Glutamatergic neuron (in vitro differentiated cells): Measurements from ENCODE around the gene PRDM16. TPM values are rescaled to one million over a fixed set of nuclear protein-coding genes. Genes with fewer than 3 reads are reported as not detected.

ENCODE experiments used
- DNase-seq: peaks from one replicate; pipeline ENCODE4 v3.0.0; 2022
- H3K27ac Mint-ChIP-seq: one replicate; pipeline ENCODE4 v1.8.0; 2020; ENCODE audit warnings: mild to moderate bottlenecking, mixed read lengths, inconsistent platforms; ENCODE audit not compliant: unreplicated experiment
- H3K27me3 Mint-ChIP-seq: one replicate; pipeline ENCODE4 v1.8.0; 2020; ENCODE audit warnings: mild to moderate bottlenecking, moderate library complexity, mixed read lengths, inconsistent platforms; ENCODE audit not compliant: unreplicated experiment
- H3K36me3 Mint-ChIP-seq: one replicate; pipeline ENCODE4 v1.8.0; 2020; ENCODE audit warnings: mild to moderate bottlenecking, mixed read lengths, inconsistent platforms; ENCODE audit not compliant: unreplicated experiment
- H3K4me1 Mint-ChIP-seq: one replicate; pipeline ENCODE4 v1.8.0; 2020; ENCODE audit warnings: mild to moderate bottlenecking, low read depth, mixed read lengths, inconsistent platforms; ENCODE audit not compliant: unreplicated experiment
- H3K4me3 Mint-ChIP-seq: one replicate; pipeline ENCODE4 v1.8.0; 2020; ENCODE audit warnings: mild to moderate bottlenecking, mixed read lengths, inconsistent platforms; ENCODE audit not compliant: unreplicated experiment
- H3K9me3 Mint-ChIP-seq: one replicate; pipeline ENCODE4 v1.8.0; 2020; ENCODE audit warnings: mild to moderate bottlenecking, moderate library complexity, mixed read lengths, inconsistent platforms; ENCODE audit not compliant: unreplicated experiment
- total RNA-seq: library from RNA; stranded (reverse); fragmentation: NEBNext Ultra II Directional; extraction: Animal tissue kit (Norgen Biotek cat#: 25700); gene quantifications from one replicate; pipeline ENCODE4 v1.2.1, GENCODE V29; 2021; ENCODE audit not compliant: unreplicated experiment
- TF ChIP-seq, protein P1 (sequence below): fragments of 200-600 bp; sonication (generic); IDR thresholded peaks from one replicate; pipeline ENCODE4 v1.5.0; 2021; ENCODE audit not compliant: partially characterized antibody, unreplicated experiment

The PRDM16 gene
- total RNA-seq, 1 donor from 2014 or later: 0.07 TPM

DNA sequence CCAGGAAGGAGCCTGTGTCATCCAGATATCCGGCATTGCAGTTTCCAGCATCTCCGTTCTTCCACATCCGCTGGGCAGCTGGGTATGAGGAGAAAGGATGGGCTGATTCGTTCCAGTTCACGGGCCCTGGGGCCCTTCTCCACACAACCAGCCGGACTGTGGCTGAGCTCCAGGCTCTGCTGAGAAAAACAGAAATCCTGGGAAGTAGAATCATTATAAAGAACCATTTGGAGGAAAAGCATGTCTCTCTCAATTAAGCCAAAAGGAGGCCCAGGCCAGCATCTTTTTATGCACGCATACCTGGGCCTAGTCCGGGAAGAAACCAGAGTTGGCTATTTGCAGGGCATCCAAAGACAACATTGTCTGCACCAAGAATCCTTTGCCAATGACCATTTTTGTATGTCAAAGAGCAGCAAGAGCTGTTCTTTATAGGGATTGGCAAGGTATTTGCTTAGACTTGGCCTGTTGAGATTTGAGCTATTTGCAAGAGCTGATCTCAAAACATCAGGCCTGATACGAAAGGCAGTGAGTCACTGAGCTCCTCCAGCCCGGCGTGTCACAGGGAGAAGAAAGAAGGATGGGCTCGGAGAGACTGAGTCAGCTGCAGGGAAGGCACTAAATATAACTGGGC is 300.6 kb downstream of the PRDM16 start:
- Mint-ChIP-seq H3K36me3 (peaks cover 6% of the 10 kb centered on the region), H3K27ac (no peak overlapping the region), H3K4me1 (no peaks in the 10 kb centered on the region), H3K4me3 (no peak overlapping the region), H3K9me3 (peaks cover 8% of the 10 kb centered on the region), H3K27me3 (peaks cover 10% of the 10 kb centered on the region)
- TF ChIP-seq, protein P1, sequence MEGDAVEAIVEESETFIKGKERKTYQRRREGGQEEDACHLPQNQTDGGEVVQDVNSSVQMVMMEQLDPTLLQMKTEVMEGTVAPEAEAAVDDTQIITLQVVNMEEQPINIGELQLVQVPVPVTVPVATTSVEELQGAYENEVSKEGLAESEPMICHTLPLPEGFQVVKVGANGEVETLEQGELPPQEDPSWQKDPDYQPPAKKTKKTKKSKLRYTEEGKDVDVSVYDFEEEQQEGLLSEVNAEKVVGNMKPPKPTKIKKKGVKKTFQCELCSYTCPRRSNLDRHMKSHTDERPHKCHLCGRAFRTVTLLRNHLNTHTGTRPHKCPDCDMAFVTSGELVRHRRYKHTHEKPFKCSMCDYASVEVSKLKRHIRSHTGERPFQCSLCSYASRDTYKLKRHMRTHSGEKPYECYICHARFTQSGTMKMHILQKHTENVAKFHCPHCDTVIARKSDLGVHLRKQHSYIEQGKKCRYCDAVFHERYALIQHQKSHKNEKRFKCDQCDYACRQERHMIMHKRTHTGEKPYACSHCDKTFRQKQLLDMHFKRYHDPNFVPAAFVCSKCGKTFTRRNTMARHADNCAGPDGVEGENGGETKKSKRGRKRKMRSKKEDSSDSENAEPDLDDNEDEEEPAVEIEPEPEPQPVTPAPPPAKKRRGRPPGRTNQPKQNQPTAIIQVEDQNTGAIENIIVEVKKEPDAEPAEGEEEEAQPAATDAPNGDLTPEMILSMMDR: no peak
- DNase-seq: no peak

DNA sequence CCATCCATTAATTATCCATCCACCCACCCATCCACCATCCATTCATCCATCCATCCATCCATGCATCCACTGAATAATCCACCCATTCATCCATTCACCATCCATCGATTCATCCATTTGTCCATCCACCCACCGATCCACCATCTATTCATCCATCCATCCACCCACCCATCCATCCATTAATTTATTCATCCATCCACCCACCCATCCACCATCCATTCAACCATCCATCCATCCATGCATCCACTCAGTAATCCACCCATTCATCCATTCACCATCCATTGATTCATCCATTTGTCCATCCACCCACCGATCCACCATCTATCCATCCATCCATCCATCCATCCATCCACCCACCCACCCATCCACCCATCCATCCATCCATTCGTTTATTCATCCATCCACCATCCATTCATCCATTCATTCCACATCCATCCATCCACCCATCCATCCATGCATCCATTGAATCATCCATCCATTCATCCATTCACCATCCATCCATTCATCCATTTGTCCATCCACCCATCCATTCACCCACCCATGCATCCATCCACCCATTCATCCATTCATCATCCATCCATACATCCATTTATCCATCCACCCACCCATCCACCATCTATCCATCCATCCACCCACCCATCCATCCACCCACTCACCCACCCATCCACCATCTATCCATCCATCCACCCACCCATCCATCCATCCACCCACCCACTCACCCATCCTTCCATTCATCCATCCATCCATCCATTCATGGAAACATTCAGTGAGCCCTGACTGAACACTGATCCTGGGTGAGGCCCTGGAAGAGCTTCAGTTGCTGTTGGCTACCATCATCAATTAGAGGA is 302.1 kb downstream of the PRDM16 start:
- Mint-ChIP-seq H3K4me1 (no peaks in the 10 kb centered on the region), H3K36me3 (peaks cover 6% of the 10 kb centered on the region), H3K9me3 (peaks cover 8% of the 10 kb centered on the region), H3K4me3 (no peak overlapping the region), H3K27me3 (peaks cover 8% of the 10 kb centered on the region), H3K27ac (no peak overlapping the region)
- no peak for DNase-seq
- TF ChIP-seq, protein P1: no peak

DNA sequence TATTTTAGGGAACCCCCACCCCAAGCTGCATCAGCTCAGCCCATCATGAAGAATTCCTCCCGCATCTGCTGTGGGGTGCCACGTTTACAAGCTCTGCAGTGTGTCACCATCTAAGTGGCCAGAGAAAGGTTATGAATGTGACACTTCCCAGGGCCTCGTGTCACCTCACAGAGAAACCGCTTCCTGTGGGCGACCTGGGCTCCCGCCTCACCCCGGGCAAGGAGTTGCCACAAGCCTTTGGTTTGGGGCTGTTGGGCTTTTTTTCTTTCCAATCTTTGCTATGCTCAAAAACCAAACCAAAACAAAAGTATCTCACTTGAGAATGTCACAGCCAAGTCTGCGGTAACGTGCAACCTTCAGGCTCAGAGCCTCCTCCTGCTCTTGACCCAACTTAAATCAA is 303.3 kb downstream of the PRDM16 start:
- no peak for DNase-seq
- H3K9me3 Mint-ChIP-seq: peaks cover 8% of the 10 kb centered on the region
- H3K27me3 Mint-ChIP-seq: peaks cover 8% of the 10 kb centered on the region
- H3K4me1 Mint-ChIP-seq: no peaks in the 10 kb centered on the region
- H3K27ac Mint-ChIP-seq: no peak overlapping the region
- no peak overlapping the region for H3K4me3 Mint-ChIP-seq
- H3K36me3 Mint-ChIP-seq: peaks cover 6% of the 10 kb centered on the region
- TF ChIP-seq, protein P1: no peak

DNA sequence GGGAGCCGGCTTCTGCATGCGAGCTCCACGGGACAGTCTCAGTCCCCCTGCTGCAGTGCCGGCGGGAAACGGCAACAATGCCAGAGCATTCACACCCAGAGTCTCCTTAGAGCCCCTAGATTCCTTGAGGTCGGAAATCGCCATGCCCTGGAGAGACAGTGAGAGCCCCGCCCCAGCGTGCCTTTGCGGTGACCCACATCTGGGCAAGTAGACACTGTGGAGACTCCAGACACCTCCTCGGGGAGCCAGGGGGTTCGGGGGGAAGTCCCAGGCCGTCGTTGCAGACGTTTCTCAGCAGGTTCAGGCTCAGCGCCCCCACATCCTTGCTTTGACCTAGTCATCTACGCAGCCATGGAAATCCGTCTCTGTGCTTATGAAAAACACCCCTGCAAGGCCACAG is 304.2 kb downstream of the PRDM16 start:
- no peaks in the 10 kb centered on the region for H3K4me1 Mint-ChIP-seq
- H3K36me3 Mint-ChIP-seq: peaks cover 6% of the 10 kb centered on the region
- TF ChIP-seq, protein P1: no peak
- no peak for DNase-seq
- H3K9me3 Mint-ChIP-seq: peaks cover 8% of the 10 kb centered on the region
- H3K4me3 Mint-ChIP-seq: no peak overlapping the region
- no peak overlapping the region for H3K27ac Mint-ChIP-seq
- peaks cover 10% of the 10 kb centered on the region for H3K27me3 Mint-ChIP-seq
